NK-92 treated with Interleukin-12 subunit alpha and Interleukin-12 subunit beta, amount 100 ng/mL, for 24 hours (cell line): Measurements from ENCODE around the gene SLC25A22.

Experiments used
- DNase-seq: peaks from one replicate; lab custom pipeline; 2025; lab: John Stamatoyannopoulos, UW

The SLC25A22 gene

DNA sequence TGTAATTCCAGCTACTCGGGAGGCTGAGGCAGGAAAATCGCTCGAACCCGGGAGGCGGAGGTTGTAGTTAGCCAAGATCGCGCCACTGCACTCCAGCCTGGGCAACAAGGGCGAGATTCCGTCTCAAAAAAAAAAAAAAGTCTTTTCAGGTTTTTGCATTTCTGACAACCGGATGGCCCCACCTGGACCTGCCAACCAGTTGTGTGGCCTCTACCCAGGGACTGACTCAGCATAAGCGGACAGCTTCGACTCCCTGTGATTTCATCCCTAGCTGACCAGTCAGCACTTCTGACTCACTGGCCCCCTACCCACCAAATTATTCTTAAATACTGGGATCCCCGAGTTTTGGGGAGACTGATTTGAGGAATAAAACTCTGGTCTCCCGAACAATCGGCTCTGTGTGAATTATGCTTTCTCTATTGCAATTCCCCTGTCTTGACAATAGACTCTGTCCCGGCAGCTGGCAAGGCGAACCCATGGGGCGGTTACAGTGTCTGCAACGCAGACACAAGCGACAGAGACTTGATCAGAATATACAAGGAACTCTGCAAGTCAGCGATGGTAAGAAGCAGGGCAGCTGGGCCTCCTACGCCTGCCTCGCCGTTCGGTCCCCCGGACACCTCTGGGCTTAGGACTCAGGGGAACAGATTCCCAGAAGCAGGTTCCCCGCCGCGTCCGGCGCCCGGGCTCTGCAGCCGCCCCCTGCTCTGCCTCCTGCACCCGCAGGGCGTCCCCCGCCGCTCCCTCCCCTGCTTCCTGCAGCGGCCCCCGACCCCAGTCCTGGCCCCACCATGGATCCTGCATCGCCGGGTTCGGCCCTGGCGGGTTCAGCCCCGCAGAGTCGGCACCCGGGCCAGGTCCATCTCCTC, 51.6 kb downstream of the SLC25A22 start:
- DNase-seq: no peak

DNA sequence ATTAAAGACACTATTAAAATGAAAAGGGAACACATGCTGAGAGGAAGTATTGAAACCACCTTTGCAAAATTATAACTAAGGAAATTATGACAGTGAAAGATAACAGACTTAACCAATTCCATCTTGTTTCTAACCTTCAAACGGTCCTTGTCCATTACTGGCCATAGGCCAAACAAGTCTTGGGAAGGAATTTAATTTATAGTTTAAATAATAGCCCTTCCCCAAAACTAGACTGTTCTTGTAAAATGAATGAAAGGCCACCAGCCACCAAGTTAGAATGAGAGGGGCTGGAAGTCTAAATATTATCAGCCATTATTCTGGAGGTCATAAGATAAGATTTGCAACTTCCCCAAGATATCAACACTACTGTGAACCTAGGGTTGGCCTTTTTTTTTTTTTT, 52.7 kb downstream of the SLC25A22 start:
- no peak for DNase-seq

DNA sequence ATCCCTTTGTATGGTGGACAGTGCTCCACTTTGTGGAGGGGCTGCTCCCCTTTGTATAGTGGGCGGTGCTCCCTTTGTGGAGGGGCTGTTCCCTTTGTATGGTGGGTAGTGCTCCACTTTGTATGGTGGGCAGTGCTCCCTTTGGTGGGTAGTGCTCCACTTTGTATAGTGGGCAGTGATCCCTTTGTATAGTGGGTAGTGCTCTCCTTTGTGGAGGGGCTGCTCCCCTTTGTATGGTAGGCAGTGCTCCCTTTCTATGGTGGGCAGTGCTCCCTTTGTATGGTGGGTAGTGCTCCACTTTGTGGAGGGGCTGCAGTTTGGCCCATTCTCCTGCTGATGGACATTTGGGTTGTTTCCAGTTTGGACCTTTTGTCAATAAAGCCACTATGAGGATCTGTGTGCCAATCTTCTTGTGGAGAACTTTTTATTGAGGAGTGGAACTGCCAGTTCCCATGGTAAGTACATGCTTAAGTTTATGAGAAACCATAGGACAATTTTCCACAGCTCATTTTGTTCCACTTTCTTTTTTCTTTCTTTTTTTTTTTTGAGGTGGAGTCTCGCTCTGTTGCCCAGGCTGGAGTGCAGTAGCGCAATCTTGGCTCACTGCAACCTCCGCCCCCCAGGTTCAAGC, 55.4 kb downstream of the SLC25A22 start:
- no peak for DNase-seq

DNA sequence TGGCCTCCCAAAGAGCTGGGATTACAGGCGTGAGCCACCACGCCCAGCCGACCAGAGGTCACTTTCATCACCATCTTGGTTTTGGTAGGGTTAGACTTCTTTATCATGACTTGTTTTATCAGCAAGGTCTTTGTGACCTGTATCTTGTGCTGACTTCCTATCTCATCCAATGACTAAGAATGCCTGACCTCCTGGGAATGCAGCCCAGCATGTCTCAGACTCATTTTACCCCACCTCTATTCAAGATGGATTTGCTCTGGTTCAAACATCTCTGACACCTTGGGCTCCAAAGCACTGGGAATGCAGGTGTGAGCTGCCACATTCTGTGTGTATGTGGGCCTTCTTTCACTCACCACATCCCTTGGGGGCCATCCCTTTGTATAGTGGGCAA, 55.9 kb downstream of the SLC25A22 start:
- DNase-seq: no peak
